HUES6 (cell line): ENCODE data around the gene CEMIP.

ENCODE experiments used
- H3K27ac ChIP-seq: 2 replicates; pipeline ENCODE4 v1.7.0; 2013; ENCODE audit warnings: low read depth, mild to moderate bottlenecking, low read length, inconsistent platforms
- H3K27me3 ChIP-seq: 2 replicates; pipeline ENCODE4 v1.6.1; 2013; ENCODE audit warnings: low read length; ENCODE audit not compliant: control insufficient read depth, insufficient read depth
- H3K36me3 ChIP-seq: 2 replicates; pipeline ENCODE4 v1.6.1; 2013; ENCODE audit warnings: low read length; ENCODE audit not compliant: control insufficient read depth, insufficient read depth
- H3K4me1 ChIP-seq: 2 replicates; pipeline ENCODE4 v1.6.1; 2013; ENCODE audit warnings: low read length; ENCODE audit not compliant: control insufficient read depth, insufficient read depth
- H3K4me3 ChIP-seq: 2 replicates; pipeline ENCODE4 v1.5.1; 2013; ENCODE audit warnings: low read depth, low read length
- H3K9ac ChIP-seq: one replicate; pipeline ENCODE4 v1.6.1; 2013; ENCODE audit warnings: mild to moderate bottlenecking, low read length
- H3K9me3 ChIP-seq: 2 replicates; pipeline ENCODE4 v1.6.1; 2013; ENCODE audit warnings: low read depth, low read length; ENCODE audit not compliant: control insufficient read depth, insufficient read depth

The CEMIP gene

DNA sequence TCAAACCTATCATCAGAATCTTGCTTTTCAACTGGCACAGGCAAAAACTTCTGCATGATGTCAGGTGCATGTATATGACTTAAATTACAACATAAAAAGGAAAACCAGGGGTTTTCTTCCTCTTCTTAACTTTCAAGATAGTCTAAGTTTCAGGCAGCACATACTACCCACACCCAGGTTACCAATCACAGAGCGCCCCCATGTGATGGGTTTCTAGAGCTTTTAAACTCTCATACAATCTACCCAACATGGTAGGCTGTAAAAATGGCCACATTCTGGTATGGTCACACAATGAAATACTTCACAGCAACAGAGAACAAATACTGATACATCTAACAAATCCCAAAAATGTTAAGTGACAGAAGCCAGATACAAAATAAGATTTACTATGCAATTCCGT is 203.0 kb downstream of the CEMIP start:
- peaks cover 29% of the 10 kb centered on the region for H3K36me3 ChIP-seq
- H3K9me3 ChIP-seq = no peaks in the 10 kb centered on the region
- H3K4me3 ChIP-seq = no peak overlapping the region
- H3K27ac ChIP-seq = no peak overlapping the region
- H3K27me3 ChIP-seq = no peaks in the 10 kb centered on the region
- no peak overlapping the region for H3K9ac ChIP-seq
- peaks cover 33% of the 10 kb centered on the region for H3K4me1 ChIP-seq

- H3K9ac ChIP-seq = no peak overlapping the region
- no peaks in the 10 kb centered on the region for H3K9me3 ChIP-seq
- peaks cover 31% of the 10 kb centered on the region for H3K4me1 ChIP-seq
- H3K4me3 ChIP-seq = no peak overlapping the region
- H3K27ac ChIP-seq = no peak overlapping the region
- no peaks in the 10 kb centered on the region for H3K27me3 ChIP-seq
- H3K36me3 ChIP-seq = peaks cover 29% of the 10 kb centered on the region
Measured at GRCh38 chr15:80982839-80983238, 203.7 kb downstream of the CEMIP start.

DNA sequence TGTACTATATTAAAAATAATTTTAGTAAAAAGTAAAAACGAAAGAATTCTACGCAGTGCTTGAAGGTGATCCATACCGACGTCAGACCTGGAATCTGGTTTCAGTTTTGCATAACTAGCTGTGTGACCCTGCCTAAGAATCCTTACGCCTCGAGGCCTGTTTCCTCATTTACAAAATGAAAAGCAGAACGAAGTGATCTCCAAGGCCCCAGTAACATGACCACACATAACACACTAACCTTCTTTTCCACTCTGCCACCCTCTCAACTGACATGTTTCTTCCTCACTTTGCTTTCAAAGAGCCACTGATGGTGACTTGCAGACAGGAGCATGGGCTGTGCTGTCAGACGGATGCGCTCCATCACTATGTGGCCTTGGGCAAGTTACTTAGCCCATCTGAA is 205.7 kb downstream of the CEMIP start:
- Histone ChIP-seq H3K4me1 (peaks cover 30% of the 10 kb centered on the region), H3K4me3 (no peak overlapping the region)

DNA sequence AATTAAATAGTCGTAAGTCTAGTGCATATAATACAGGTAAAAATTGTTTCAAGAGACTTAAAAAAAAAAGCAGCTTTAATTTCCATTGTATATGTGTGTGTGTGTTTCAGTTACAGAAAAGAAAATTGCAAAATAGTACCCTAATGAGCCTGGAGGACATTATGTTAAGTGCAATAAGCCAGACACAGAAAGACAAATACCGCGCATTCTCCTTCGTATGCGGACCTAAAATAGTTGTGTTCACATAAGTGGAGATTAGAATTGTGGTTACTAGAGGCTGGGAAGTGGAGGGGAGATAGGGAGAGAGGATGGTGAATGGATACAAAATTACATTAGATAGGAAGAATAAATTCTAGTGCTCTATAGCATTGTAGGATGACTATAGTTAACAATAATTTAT is 206.8 kb downstream of the CEMIP start:
- H3K27me3 ChIP-seq = no peaks in the 10 kb centered on the region
- no peak overlapping the region for H3K4me3 ChIP-seq
- peaks cover 4% of the 10 kb centered on the region for H3K36me3 ChIP-seq
- no peak overlapping the region for H3K9ac ChIP-seq
- no peaks in the 10 kb centered on the region for H3K9me3 ChIP-seq
- H3K4me1 ChIP-seq = peaks cover 31% of the 10 kb centered on the region
- no peak overlapping the region for H3K27ac ChIP-seq

More for the DNA sequence above, 205.7 kb downstream of the CEMIP start:
- Histone ChIP-seq H3K9ac (no peak overlapping the region), H3K27me3 (no peaks in the 10 kb centered on the region), H3K36me3 (peaks cover 12% of the 10 kb centered on the region), H3K27ac (0 out of 2 replicates have a peak overlapping the region, but pooled peaks have one; percentile 19), H3K9me3 (no peaks in the 10 kb centered on the region)

GRCh38 chr15:80986487-80986886 is 207.3 kb downstream of the CEMIP start:
- Histone ChIP-seq H3K9me3 (no peaks in the 10 kb centered on the region), H3K4me1 (peaks cover 34% of the 10 kb centered on the region), H3K9ac (no peak overlapping the region), H3K27me3 (no peaks in the 10 kb centered on the region), H3K27ac (no peak overlapping the region), H3K4me3 (peak overlapping the region; percentile 23; the same call in 1 of the 2 replicates), H3K36me3 (peaks cover 4% of the 10 kb centered on the region)

DNA sequence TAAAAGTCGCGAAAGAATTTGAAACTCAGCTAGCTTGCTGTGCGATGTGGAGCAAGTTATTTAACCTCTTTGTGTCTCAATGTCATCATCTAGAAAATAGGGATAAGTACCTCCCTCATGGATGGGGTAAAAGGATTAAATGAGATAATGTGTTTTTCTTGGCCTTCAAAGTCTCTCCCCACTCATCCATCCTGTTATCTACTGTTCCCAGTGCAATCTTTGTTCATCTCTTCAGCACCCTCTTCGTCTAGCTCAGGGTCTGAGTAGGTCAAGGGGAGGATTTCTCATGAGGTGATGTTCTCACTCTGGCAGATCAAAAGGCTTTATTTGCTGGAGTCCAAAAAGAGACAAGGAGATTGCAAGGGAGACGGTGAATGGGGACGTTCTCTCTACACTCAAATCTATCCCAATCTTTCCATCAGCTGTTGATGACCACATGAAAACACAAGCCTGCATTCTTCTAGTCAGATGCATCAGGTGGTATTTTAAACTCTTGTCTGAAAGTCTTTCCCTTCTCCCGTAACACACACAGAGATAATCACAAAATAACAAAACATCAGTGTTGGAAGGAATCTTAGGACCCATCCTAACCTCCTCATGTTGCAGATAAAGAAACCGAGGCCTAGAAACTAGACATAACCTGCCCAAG is 209.1 kb downstream of the CEMIP start:
- no peaks in the 10 kb centered on the region for H3K27me3 ChIP-seq
- H3K4me3 ChIP-seq = peak overlapping the region; percentile 99
- peak overlapping the region; percentile 97 for H3K9ac ChIP-seq
- H3K36me3 ChIP-seq = no peaks in the 10 kb centered on the region
- peaks cover 34% of the 10 kb centered on the region for H3K4me1 ChIP-seq
- no peaks in the 10 kb centered on the region for H3K9me3 ChIP-seq
- H3K27ac ChIP-seq = no peak overlapping the region

DNA sequence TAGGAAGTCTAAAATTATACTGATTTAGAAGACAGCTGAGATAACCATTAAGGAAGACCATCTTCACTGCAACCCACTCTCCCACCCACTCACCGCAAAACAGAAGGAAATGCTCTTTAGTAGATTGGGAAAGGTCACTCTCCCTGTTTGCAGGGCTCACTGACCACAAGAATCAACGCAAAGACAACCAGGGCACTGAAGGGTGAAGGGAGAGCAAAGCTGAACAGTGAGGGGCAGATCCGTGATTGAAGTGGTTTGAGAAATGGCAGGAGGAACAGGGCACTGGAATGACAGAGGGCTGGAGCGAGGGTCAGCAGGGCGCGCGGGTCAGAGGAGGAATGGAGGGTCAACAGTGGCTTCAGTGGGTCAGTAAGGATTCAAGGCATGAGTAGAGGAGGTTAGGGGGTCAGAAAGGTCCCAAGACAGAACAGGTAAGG is 209.9 kb downstream of the CEMIP start:
- Histone ChIP-seq H3K27ac (peak overlapping the region; percentile 97), H3K36me3 (no peaks in the 10 kb centered on the region), H3K4me3 (peak overlapping the region; percentile 99), H3K9me3 (no peaks in the 10 kb centered on the region), H3K4me1 (peaks cover 34% of the 10 kb centered on the region), H3K9ac (peak overlapping the region; percentile 97), H3K27me3 (no peaks in the 10 kb centered on the region)

GRCh38 chr15:80989518-80990478 is 210.6 kb downstream of the CEMIP start, which contains the start of gene MESD:
Gene MESD, minus strand, starts transcription at chr15:80989819. Its CDS starts 28 bp downstream, at chr15:80989791.
- no peaks in the 10 kb centered on the region for H3K36me3 ChIP-seq
- peak within 1 kb of the TSS; percentile 97 for H3K27ac ChIP-seq
- H3K9ac ChIP-seq = peak within 1 kb of the TSS; percentile 97
- H3K4me1 ChIP-seq = peaks cover 33% of the 10 kb centered on the region
- no peaks in the 10 kb centered on the region for H3K27me3 ChIP-seq
- no peaks in the 10 kb centered on the region for H3K9me3 ChIP-seq
- peak within 1 kb of the TSS; percentile 99 for H3K4me3 ChIP-seq

GRCh38 chr15:80990955-80991354 is 211.8 kb downstream of the CEMIP start:
- no peak overlapping the region for H3K27ac ChIP-seq
- H3K4me1 ChIP-seq = peaks cover 24% of the 10 kb centered on the region
- H3K27me3 ChIP-seq = no peaks in the 10 kb centered on the region
- no peak overlapping the region for H3K9ac ChIP-seq
- H3K36me3 ChIP-seq = no peaks in the 10 kb centered on the region
- no peaks in the 10 kb centered on the region for H3K9me3 ChIP-seq
- no peak overlapping the region for H3K4me3 ChIP-seq

GRCh38 chr15:80991421-80991820 is 212.3 kb downstream of the CEMIP start:
- H3K36me3 ChIP-seq = no peaks in the 10 kb centered on the region
- no peaks in the 10 kb centered on the region for H3K27me3 ChIP-seq
- H3K9me3 ChIP-seq = no peaks in the 10 kb centered on the region
- H3K9ac ChIP-seq = no peak overlapping the region
- peaks cover 24% of the 10 kb centered on the region for H3K4me1 ChIP-seq
- H3K4me3 ChIP-seq = no peak overlapping the region
- H3K27ac ChIP-seq = no peak overlapping the region

- Histone ChIP-seq H3K9ac (no peak overlapping the region), H3K27ac (no peak overlapping the region), H3K36me3 (no peaks in the 10 kb centered on the region), H3K9me3 (no peaks in the 10 kb centered on the region), H3K4me1 (peaks cover 18% of the 10 kb centered on the region), H3K4me3 (no peak overlapping the region), H3K27me3 (no peaks in the 10 kb centered on the region)
Measured at GRCh38 chr15:80992006-80992405, 212.8 kb downstream of the CEMIP start.
